ENCODE results near the gene LYRM4. TPM values are rescaled to one million over a fixed set of nuclear protein-coding genes. Genes with fewer than 3 reads are reported as not detected.
"Not testable (repeated sequence)": the region's sequence is repeated elsewhere in the genome, so short reads cannot be mapped to it uniquely, and the experiment has no call there.

Gene LYRM4
- total and polyA plus RNA-seq, 7 donors, result 11.3 to 21.1 (median 16.1) TPM

- Histone ChIP-seq H3K4me1 (no peaks in the 10 kb centered on the region), H3K27ac (no peak overlapping the region), H3K4me3 (no peak overlapping the region), H3K36me3 (ENCODE audit: insufficient read depth in 1 of 2, low read depth in 1 of 2) (no peaks in the 10 kb centered on the region), H3K9me3 (no peaks in the 10 kb centered on the region), H3K27me3 (ENCODE audit: insufficient read depth in 3 of 3, low read length in 2 of 3) (peaks cover 0 to 1% (median 0%) of the 10 kb centered on the region in 3 donors)
- intact Hi-C loops (cut with DNase I), result no loop called here
- ATAC-seq (no peak), DNase-seq (no peak)
- WGBS, 3 donors, result 75 to 78% (median 78%) methylated on average over 8 of the region's 8 CpGs
- no peak for TF ChIP-seq CTCF (IDR thresholded peaks at IDR 0.05)
Measured at GRCh38 chr6:5063617-5064016, 197.1 kb downstream of the LYRM4 start.

- WGBS, 3 donors, result 68 to 83% (median 71%) methylated on average over 3 of the region's 3 CpGs
- DNase-seq (no peak), ATAC-seq (no peak)
- no peak overlapping the region for H3K27ac ChIP-seq
- H3K27me3 ChIP-seq (ENCODE audit: insufficient read depth in 3 of 3, low read length in 2 of 3), result no peaks in the 10 kb centered on the region
- no peaks in the 10 kb centered on the region for H3K9me3 ChIP-seq
- H3K4me3 ChIP-seq, result no peak overlapping the region
- no peaks in the 10 kb centered on the region for H3K36me3 ChIP-seq (ENCODE audit: insufficient read depth in 1 of 2, low read depth in 1 of 2)
- no peaks in the 10 kb centered on the region for H3K4me1 ChIP-seq
- no peak for TF ChIP-seq CTCF (IDR thresholded peaks at IDR 0.05)
- intact Hi-C loops (cut with DNase I), result no loop called here
Measured at GRCh38 chr6:5061152-5061551, 199.6 kb downstream of the LYRM4 start.

GRCh38 chr6:5060439-5060838 lies 200.3 kb downstream of the LYRM4 start:
- H3K36me3 ChIP-seq (ENCODE audit: insufficient read depth in 1 of 2, low read depth in 1 of 2); H3K4me3 ChIP-seq; ATAC-seq; H3K27me3 ChIP-seq (ENCODE audit: insufficient read depth in 3 of 3, low read length in 2 of 3); H3K9me3 ChIP-seq; H3K4me1 ChIP-seq; intact Hi-C loops (cut with DNase I); H3K27ac ChIP-seq; DNase-seq: not testable (repeated sequence)
- 95 to 98% (median 95%) methylated on average over 9 of the region's 9 CpGs for WGBS, 3 donors

GRCh38 chr6:5059036-5059896 lies 201.5 kb downstream of the LYRM4 start:
- ATAC-seq, result no peak

More at GRCh38 chr6:5059036-5059896, 201.5 kb downstream of the LYRM4 start:
- Histone ChIP-seq H3K36me3 (ENCODE audit: insufficient read depth in 1 of 2, low read depth in 1 of 2) (no peaks in the 10 kb centered on the region), H3K27ac (no peak overlapping the region), H3K4me3 (no peak overlapping the region), H3K9me3 (no peaks in the 10 kb centered on the region), H3K27me3 (ENCODE audit: insufficient read depth in 3 of 3, low read length in 2 of 3) (no peaks in the 10 kb centered on the region), H3K4me1 (no peaks in the 10 kb centered on the region)
- 87 to 92% (median 91%) methylated on average over 11 of the region's 11 CpGs for WGBS, 3 donors
- intact Hi-C loops (cut with DNase I), result no loop called here
- no peak for DNase-seq
- no peak for TF ChIP-seq CTCF (IDR thresholded peaks at IDR 0.05)

Other genes starting within 250 kb of the LYRM4 start
- gene PPP1R3G, start 175.6 kb downstream of the LYRM4 start, total RNA-seq, result under 1 TPM; 0.10 to 0.50 (median 0.33) TPM
- under 1 TPM; 0.06 to 0.13 (median 0.09) TPM for gene PPP1R3G, start 175.6 kb downstream of the LYRM4 start, polyA plus RNA-seq
- gene FARS2, start 563 bp upstream of the LYRM4 start, total RNA-seq, result 10 to 100 TPM; 10.6 to 17.5 (median 15.8) TPM
- 10 to 100 TPM; 13.0 to 17.3 (median 13.4) TPM for gene FARS2, start 563 bp upstream of the LYRM4 start, polyA plus RNA-seq